H9 (cell line): ENCODE data around the gene LYPD8. TPM values are rescaled to one million over a fixed set of nuclear protein-coding genes. Genes with fewer than 3 reads are reported as not detected.
"Not testable (repeated sequence)": the region's sequence is repeated elsewhere in the genome, so short reads cannot be mapped to it uniquely, and the experiment has no call there.

Experiments
- DNase-seq: peaks from one replicate; pipeline ENCODE4 v3.0.0-alpha.2; 2017
- H2AFZ ChIP-seq: one replicate; pipeline ENCODE4 v1.6.1; 2013; ENCODE audit warnings: mild to moderate bottlenecking, low read length, control low read depth, moderate library complexity
- H2AK5ac ChIP-seq: 2 replicates; pipeline ENCODE4 v1.6.1; 2013; ENCODE audit warnings: low read length, control low read depth, mixed read lengths; ENCODE audit not compliant: insufficient read length
- H2BK120ac ChIP-seq: one replicate; pipeline ENCODE4 v1.6.1; 2013; ENCODE audit warnings: low read depth, mild to moderate bottlenecking, low read length, control low read depth, inconsistent platforms; ENCODE audit not compliant: poor library complexity, severe bottlenecking
- H2BK12ac ChIP-seq: 2 replicates; pipeline ENCODE4 v1.6.1; 2013; ENCODE audit warnings: low read length, control low read depth, mixed read lengths, low read depth; ENCODE audit not compliant: insufficient read length
- H2BK15ac ChIP-seq: 2 replicates; pipeline ENCODE4 v1.6.1; 2013; ENCODE audit warnings: low read depth, low read length, control low read depth
- H2BK20ac ChIP-seq: one replicate; pipeline ENCODE4 v1.6.1; 2013; ENCODE audit warnings: low read depth, mild to moderate bottlenecking, low read length, control low read depth, inconsistent platforms; ENCODE audit not compliant: poor library complexity, severe bottlenecking
- H2BK5ac ChIP-seq: 2 replicates; pipeline ENCODE4 v1.6.1; 2013; ENCODE audit warnings: low read length, control low read depth, mixed read lengths; ENCODE audit not compliant: insufficient read length
- H3K14ac ChIP-seq: 2 replicates; pipeline ENCODE4 v1.6.1; 2013; ENCODE audit warnings: low read length, control low read depth; ENCODE audit not compliant: insufficient read depth
- H3K18ac ChIP-seq: 2 replicates; pipeline ENCODE4 v1.6.1; 2013; ENCODE audit warnings: low read depth, mild to moderate bottlenecking, mixed read lengths, low read length, control low read depth; ENCODE audit not compliant: insufficient read length
- H3K23ac ChIP-seq: 2 replicates; pipeline ENCODE4 v1.6.1; 2013; ENCODE audit warnings: low read length, control low read depth, mixed read lengths, low read depth; ENCODE audit not compliant: insufficient read length
- H3K23me2 ChIP-seq: 2 replicates; pipeline ENCODE4 v1.6.1; 2013; ENCODE audit warnings: low read depth, mild to moderate bottlenecking, mixed read lengths, low read length, control low read depth; ENCODE audit not compliant: insufficient read length, poor library complexity, severe bottlenecking
- H3K27ac ChIP-seq: 2 replicates; pipeline ENCODE4 v1.5.1; 2013; ENCODE audit warnings: low read length, control low read depth, mixed read lengths, low read depth; ENCODE audit not compliant: insufficient read length
- H3K27me3 ChIP-seq: 2 replicates; pipeline ENCODE4 v1.6.1; 2013; ENCODE audit warnings: low read length, control low read depth, inconsistent platforms; ENCODE audit not compliant: insufficient read depth
- H3K4ac ChIP-seq: 2 replicates; pipeline ENCODE4 v1.6.1; 2013; ENCODE audit warnings: low read depth, mild to moderate bottlenecking, control low read depth, inconsistent platforms, low read length, moderate library complexity
- H3K4me1 ChIP-seq: 2 replicates; pipeline ENCODE4 v1.6.1; 2013; ENCODE audit warnings: low read length, control low read depth, inconsistent platforms; ENCODE audit not compliant: insufficient read depth
- H3K4me2 ChIP-seq: 2 replicates; pipeline ENCODE4 v1.6.1; 2013; ENCODE audit warnings: low read length, control low read depth, mixed read lengths; ENCODE audit not compliant: insufficient read length, insufficient read depth
- H3K56ac ChIP-seq: 2 replicates; pipeline ENCODE4 v1.6.1; 2013; ENCODE audit warnings: low read depth, mild to moderate bottlenecking, mixed read lengths, low read length, control low read depth; ENCODE audit not compliant: insufficient read length
- H3K79me1 ChIP-seq: 2 replicates; pipeline ENCODE4 v1.6.1; 2013; ENCODE audit warnings: low read depth, mild to moderate bottlenecking, moderate library complexity, low read length, control low read depth, inconsistent platforms; ENCODE audit not compliant: insufficient read depth, poor library complexity, severe bottlenecking
- H3K79me2 ChIP-seq: 2 replicates; pipeline ENCODE4 v1.6.1; 2013; ENCODE audit warnings: low read length, control low read depth, inconsistent platforms; ENCODE audit not compliant: insufficient read depth
- H3K9ac ChIP-seq: 2 replicates; pipeline ENCODE4 v1.6.1; 2013; ENCODE audit warnings: low read length, control low read depth, mixed read lengths; ENCODE audit not compliant: insufficient read length; ENCODE audit errors: extremely low read depth
- H3K9me3 ChIP-seq: one replicate; pipeline ENCODE4 v1.6.1; 2013; ENCODE audit warnings: low read depth, low read length, inconsistent platforms; ENCODE audit not compliant: control insufficient read depth
- H3T11ph ChIP-seq: one replicate; pipeline ENCODE4 v1.6.1; 2013; ENCODE audit warnings: mild to moderate bottlenecking, low read length, control low read depth, inconsistent platforms
- H4K20me1 ChIP-seq: one replicate; pipeline ENCODE4 v1.6.1; 2013; ENCODE audit not compliant: control insufficient read depth, insufficient read length, insufficient read depth
- H4K5ac ChIP-seq: 2 replicates; pipeline ENCODE4 v1.6.1; 2013; ENCODE audit warnings: low read depth, mild to moderate bottlenecking, mixed read lengths, low read length, control low read depth; ENCODE audit not compliant: insufficient read length
- H4K8ac ChIP-seq: replicated peaks from 2 replicates; pipeline ENCODE4 v1.6.1; 2013; ENCODE audit warnings: low read length, control low read depth, mixed read lengths, low read depth; ENCODE audit not compliant: insufficient read length
- H4K91ac ChIP-seq: 2 replicates; pipeline ENCODE4 v1.6.1; 2013; ENCODE audit warnings: low read depth, mild to moderate bottlenecking, moderate library complexity, mixed read lengths, low read length, control low read depth; ENCODE audit not compliant: insufficient read length
- H3K27ac Mint-ChIP-seq, 3 experiments: 2 replicates in 2 of 3; 3 replicates in 1 of 3; pipeline ENCODE4 v1.8.0; 2020 to 2021; ENCODE audit warnings: mixed read lengths in 3 of 3, mild to moderate bottlenecking in 1 of 3, moderate library complexity in 1 of 3
- H3K27me3 Mint-ChIP-seq: 2 replicates; pipeline ENCODE4 v1.8.0; 2021; ENCODE audit warnings: low read depth, mild to moderate bottlenecking, moderate library complexity, mixed read lengths
- H3K36me3 Mint-ChIP-seq, 3 experiments: 2 replicates in 2 of 3; 3 replicates in 1 of 3; pipeline ENCODE4 v1.8.0; 2020 to 2021; ENCODE audit warnings: low read depth in 3 of 3, mixed read lengths in 3 of 3; ENCODE audit not compliant: insufficient read depth in 1 of 3
- H3K4me1 Mint-ChIP-seq, 2 experiments: 2 replicates each; pipeline ENCODE4 v1.8.0; 2020; ENCODE audit warnings: mixed read lengths in 2 of 2
- H3K4me3 Mint-ChIP-seq, 2 experiments: 2 replicates in 1 of 2; 3 replicates in 1 of 2; pipeline ENCODE4 v1.8.0; 2020 to 2021; ENCODE audit warnings: mild to moderate bottlenecking in 2 of 2, mixed read lengths in 2 of 2, moderate library complexity in 1 of 2
- H3K9me3 Mint-ChIP-seq, 2 experiments: 2 replicates in 1 of 2; 3 replicates in 1 of 2; pipeline ENCODE4 v1.8.0; 2020; ENCODE audit warnings: mild to moderate bottlenecking in 2 of 2, mixed read lengths in 2 of 2, moderate library complexity in 1 of 2
- WGBS: extraction: QIAGEN DNeasy Blood & Tissue Kit; methylation state at CpG from one replicate; pipeline ENCODE4 v1.1.7; 2013; ENCODE audit warnings: missing lambda C conversion rate, low lambda C conversion rate, mixed read lengths; ENCODE audit not compliant: insufficient read length; ENCODE audit errors: extremely low coverage; 5-methylcytosine and 5-hydroxymethylcytosine counted together
- total RNA-seq: library from RNA; stranded (reverse); gene quantifications from 2 replicates; pipeline ENCODE4 v1.2.1, GENCODE V29; 2021
- TF ChIP-seq, protein P1 (sequence below): fragments of 200-600 bp; sonication (generic); conservative IDR thresholded peaks from 3 replicates; pipeline ENCODE4 v1.8.0; 2021; ENCODE audit warnings: antibody characterized with exemption, mild to moderate bottlenecking

Gene LYPD8
- total RNA-seq, 1 experiment from 2014 or later = not detected

DNA sequence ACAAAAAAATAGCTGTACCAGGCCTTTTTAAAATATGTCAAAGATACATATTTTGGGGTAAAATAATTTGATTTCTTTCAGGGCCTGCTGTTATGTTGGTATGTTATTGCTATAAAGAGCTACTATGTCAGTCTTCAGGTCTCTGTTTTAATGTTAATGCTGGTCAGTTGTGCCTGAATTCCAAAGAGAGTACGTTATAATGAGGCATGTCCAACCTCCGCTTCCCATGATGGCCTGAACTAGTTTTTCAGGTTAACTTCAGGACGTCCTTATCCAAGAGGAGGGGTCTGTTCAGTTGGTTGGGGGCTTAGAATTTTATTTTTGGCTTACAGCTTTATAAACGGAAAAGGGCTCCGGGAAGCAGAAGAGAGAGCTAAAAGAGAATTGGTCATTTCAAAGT lies 34.9 kb upstream of the LYPD8 start:
- no peak for DNase-seq
- no peak overlapping the region for H3K9ac ChIP-seq
- H4K20me1 ChIP-seq = no peaks in the 10 kb centered on the region
- no peaks in the 10 kb centered on the region for H3K79me2 ChIP-seq
- H3K27ac ChIP-seq = no peak overlapping the region
- no peak overlapping the region for H3K18ac ChIP-seq
- no peaks in the 10 kb centered on the region for H3K79me1 ChIP-seq
- H3K4ac ChIP-seq = no peak overlapping the region
- H3K23ac ChIP-seq = no peak overlapping the region
- H2AK5ac ChIP-seq = no peak overlapping the region
- no peak overlapping the region for H3T11ph ChIP-seq
- no peak overlapping the region for H2BK5ac ChIP-seq
- no peak overlapping the region for H2BK20ac ChIP-seq
- no peaks in the 10 kb centered on the region for H3K4me1 ChIP-seq
- H3K9me3 ChIP-seq = peaks cover 79% of the 10 kb centered on the region
- H3K9me3 Mint-ChIP-seq = peaks cover 82 to 91% of the 10 kb centered on the region in 2 experiments
- peaks cover 4 to 21% (median 5%) of the 10 kb centered on the region in 3 experiments; a peak in 5 of 7 replicates for H3K36me3 Mint-ChIP-seq
- no peak overlapping the region for H4K91ac ChIP-seq
- no peak overlapping the region for H3K4me3 Mint-ChIP-seq
- TF ChIP-seq, protein P1, sequence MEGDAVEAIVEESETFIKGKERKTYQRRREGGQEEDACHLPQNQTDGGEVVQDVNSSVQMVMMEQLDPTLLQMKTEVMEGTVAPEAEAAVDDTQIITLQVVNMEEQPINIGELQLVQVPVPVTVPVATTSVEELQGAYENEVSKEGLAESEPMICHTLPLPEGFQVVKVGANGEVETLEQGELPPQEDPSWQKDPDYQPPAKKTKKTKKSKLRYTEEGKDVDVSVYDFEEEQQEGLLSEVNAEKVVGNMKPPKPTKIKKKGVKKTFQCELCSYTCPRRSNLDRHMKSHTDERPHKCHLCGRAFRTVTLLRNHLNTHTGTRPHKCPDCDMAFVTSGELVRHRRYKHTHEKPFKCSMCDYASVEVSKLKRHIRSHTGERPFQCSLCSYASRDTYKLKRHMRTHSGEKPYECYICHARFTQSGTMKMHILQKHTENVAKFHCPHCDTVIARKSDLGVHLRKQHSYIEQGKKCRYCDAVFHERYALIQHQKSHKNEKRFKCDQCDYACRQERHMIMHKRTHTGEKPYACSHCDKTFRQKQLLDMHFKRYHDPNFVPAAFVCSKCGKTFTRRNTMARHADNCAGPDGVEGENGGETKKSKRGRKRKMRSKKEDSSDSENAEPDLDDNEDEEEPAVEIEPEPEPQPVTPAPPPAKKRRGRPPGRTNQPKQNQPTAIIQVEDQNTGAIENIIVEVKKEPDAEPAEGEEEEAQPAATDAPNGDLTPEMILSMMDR = no peak
- no peaks in the 10 kb centered on the region for H3K23me2 ChIP-seq
- H3K14ac ChIP-seq = no peak overlapping the region
- no peaks in the 10 kb centered on the region for H3K4me1 Mint-ChIP-seq
- H3K56ac ChIP-seq = no peak overlapping the region
- H2BK12ac ChIP-seq = no peak overlapping the region
- no peak overlapping the region for H4K8ac ChIP-seq
- no CpG with 5 or more reads among the region's 5 CpGs for WGBS
- H3K27me3 ChIP-seq = no peaks in the 10 kb centered on the region
- no peak overlapping the region for H2AFZ ChIP-seq
- H3K4me2 ChIP-seq = no peak overlapping the region
- H4K5ac ChIP-seq = no peak overlapping the region
- peaks cover 2% of the 10 kb centered on the region for H3K27me3 Mint-ChIP-seq
- H2BK120ac ChIP-seq = no peak overlapping the region
- no peak overlapping the region for H3K27ac Mint-ChIP-seq
- no peak overlapping the region for H2BK15ac ChIP-seq

- H3K9ac ChIP-seq, H3K56ac ChIP-seq, H2BK12ac ChIP-seq, H3K23me2 ChIP-seq, H3K79me1 ChIP-seq, H2AK5ac ChIP-seq, H3K4me2 ChIP-seq, H3K27me3 Mint-ChIP-seq, H3K4me1 ChIP-seq, H4K20me1 ChIP-seq, H3K4me1 Mint-ChIP-seq, H3K79me2 ChIP-seq, H3K27ac Mint-ChIP-seq, H4K5ac ChIP-seq, H2BK120ac ChIP-seq, H2BK5ac ChIP-seq, DNase-seq, H3K27me3 ChIP-seq, H4K91ac ChIP-seq, H3K23ac ChIP-seq, H3T11ph ChIP-seq, H3K4me3 Mint-ChIP-seq, H4K8ac ChIP-seq, H3K14ac ChIP-seq, H2AFZ ChIP-seq, H2BK20ac ChIP-seq, H3K18ac ChIP-seq, H3K4ac ChIP-seq, H3K27ac ChIP-seq, H2BK15ac ChIP-seq: not testable (repeated sequence)
- H3K9me3 Mint-ChIP-seq = peaks cover 84 to 91% of the 10 kb centered on the region in 2 experiments
- no CpG with 5 or more reads among the region's 2 CpGs for WGBS
- H3K36me3 Mint-ChIP-seq = peaks cover 3 to 21% (median 5%) of the 10 kb centered on the region in 3 experiments; a peak in 5 of 7 replicates
- H3K9me3 ChIP-seq = peaks cover 86% of the 10 kb centered on the region
Measured at GRCh38 chr1:248789337-248789736, 33.8 kb upstream of the LYPD8 start.
